ENCODE measurements around the gene PPL. TPM values are rescaled to one million over a fixed set of nuclear protein-coding genes. Genes with fewer than 3 reads are reported as not detected.

Gene PPL
- total and polyA plus RNA-seq, 2 of the 8 experiments (the other 6 are each of a cell fraction or from before 2014, with no cell fraction given) = 11.3 to 29.5 TPM

DNA sequence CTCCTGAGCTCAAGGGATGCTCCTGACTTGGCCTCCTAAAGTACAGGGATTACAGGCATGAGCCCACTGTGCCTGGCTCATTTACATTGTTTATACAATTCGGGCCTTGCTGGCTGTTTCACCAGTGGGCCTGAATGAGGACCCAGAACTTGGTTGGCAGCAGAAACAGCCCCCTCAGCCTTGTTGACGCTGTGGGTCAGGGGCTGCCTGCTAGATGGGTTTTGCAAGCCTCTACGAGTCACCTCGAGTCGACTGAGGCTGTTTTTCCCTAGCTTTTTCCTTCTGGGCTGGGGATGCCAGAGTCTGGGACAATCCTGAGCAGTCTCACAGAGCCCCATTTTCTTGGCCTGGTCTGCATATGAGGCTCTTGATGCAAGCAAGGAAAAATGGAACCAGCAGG, 16.1 kb downstream of the PPL start:
- no peak overlapping the region for H2BK12ac ChIP-seq (ENCODE audit: low read depth, low read length)
- H2AFZ ChIP-seq (ENCODE audit: low read length) = no peak overlapping the region
- no peak overlapping the region for H3K18ac ChIP-seq (ENCODE audit: extremely low read depth, low read length)
- no peak overlapping the region for H2AK5ac ChIP-seq (ENCODE audit: low read depth, low read length)
- H2BK20ac ChIP-seq (ENCODE audit: low read length) = no peak overlapping the region
- H3K79me1 ChIP-seq (ENCODE audit: low read depth, low read length) = peaks cover 7% of the 10 kb centered on the region
- no peak overlapping the region for H3K56ac ChIP-seq (replicated peaks; ENCODE audit: insufficient read length, low read depth, low read length)
- 86% methylated on average over 5 of the region's 5 CpGs; no CpG with 5 or more reads in 1 of the 2 experiments for WGBS, 2 experiments (ENCODE audit: extremely low coverage in 1 of 2, insufficient coverage in 1 of 2, insufficient read length in 1 of 2, insufficient replicate concordance in 2 of 2, low coverage in 1 of 2, low lambda C conversion rate in 2 of 2, missing lambda C conversion rate in 1 of 2)
- peaks cover 0 to 3% of the 10 kb centered on the region in 2 experiments; a peak in 1 of 4 replicates for H3K79me2 ChIP-seq (ENCODE audit: control insufficient read depth in 1 of 2, insufficient read depth in 2 of 2, low read length in 2 of 2)
- H4K8ac ChIP-seq (ENCODE audit: extremely low read depth, insufficient read depth, low read length) = peak overlapping the region; percentile 35; the same call in 1 of the 2 replicates
- H3K27ac ChIP-seq (ENCODE audit: low read depth, low read length) = no peak overlapping the region
- no peak overlapping the region for H2BK120ac ChIP-seq (replicated peaks; ENCODE audit: low read depth, low read length)
- H3K27me3 ChIP-seq (replicated peaks in 1 of 4; ENCODE audit: control insufficient read depth in 3 of 4, extremely low read depth in 1 of 4, insufficient read depth in 3 of 4, low read length in 3 of 4) = no peaks in the 10 kb centered on the region; a peak in 1 of 7 replicates
- peaks cover 0 to 15% (median 7%) of the 10 kb centered on the region in 4 experiments; a peak in 5 of 7 replicates for H3K4me1 ChIP-seq (replicated peaks in 1 of 4; ENCODE audit: control insufficient read depth in 3 of 4, insufficient read depth in 4 of 4, low read length in 3 of 4)
- H4K20me1 ChIP-seq (replicated peaks in 1 of 2; ENCODE audit: control insufficient read depth in 1 of 2, insufficient read depth in 2 of 2, low read length in 2 of 2) = peaks cover 0 to 5% of the 10 kb centered on the region in 2 experiments
- no peak overlapping the region for H3K14ac ChIP-seq (ENCODE audit: insufficient read length)
- H3K4me3 ChIP-seq (ENCODE audit: extremely low read depth in 1 of 4, insufficient read depth in 2 of 4, low read depth in 3 of 4, low read length in 4 of 4) = no peak overlapping the region
- FAIRE-seq (no peak), DNase-seq (ENCODE audit: low read depth in 1 of 2, low spot score in 2 of 2) (no peak)
- no peak overlapping the region for H4K91ac ChIP-seq (replicated peaks; ENCODE audit: insufficient read length, low read length)
- no peak overlapping the region for H4K5ac ChIP-seq (ENCODE audit: insufficient read length, low read depth, low read length)
- H3K36me3 ChIP-seq (ENCODE audit: control insufficient read depth in 2 of 4, insufficient read depth in 4 of 4, low read length in 3 of 4) = no peaks in the 10 kb centered on the region
- TF ChIP-seq MAFK (IDR thresholded peaks at IDR 0.05; ENCODE audit: low read depth, low read length) = no peak
- TF ChIP-seq CBX5 (IDR thresholded peaks at IDR 0.05; ENCODE audit: low read depth, low read length) = no peak
- TF ChIP-seq BCL11A (IDR thresholded peaks at IDR 0.05; ENCODE audit: low read depth in 2 of 2, low read length in 2 of 2) = no peak
- TF ChIP-seq GTF2F1 (IDR thresholded peaks at IDR 0.05; ENCODE audit: borderline replicate concordance, low read depth, low read length) = no peak
- no peak for TF ChIP-seq POU5F1 (IDR thresholded peaks at IDR 0.05; ENCODE audit: low read depth, low read length)
- H3K9me3 ChIP-seq (ENCODE audit: insufficient read depth in 2 of 2, low read depth in 1 of 2, low read length in 1 of 2) = no peaks in the 10 kb centered on the region
- no peak overlapping the region for H3K23ac ChIP-seq (ENCODE audit: insufficient read length)
- H2BK5ac ChIP-seq (ENCODE audit: low read depth, low read length) = no peak overlapping the region
- H3K9ac ChIP-seq (replicated peaks in 1 of 4; ENCODE audit: extremely low read depth in 1 of 4, low read depth in 3 of 4, low read length in 3 of 4) = no peak overlapping the region
- H2BK15ac ChIP-seq (ENCODE audit: low read length) = no peak overlapping the region
- CTCF ChIA-PET (ENCODE audit: partially characterized antibody) = interaction anchor here (0.8 kb wide), 1 partner anchor 16 kb away, joined by 4 read pairs; the partner anchor contains the start of gene PPL
- POLR2A ChIA-PET (ENCODE audit: partially characterized antibody) = interaction anchor here (1.2 to 3.7 kb wide), 5 partner anchors 9 to 23 kb away, joined by 3 to 16 read pairs (median 3); no protein-coding TSS in a partner anchor
- H3K23me2 ChIP-seq (ENCODE audit: low read depth, low read length) = no peaks in the 10 kb centered on the region
- H3K4me2 ChIP-seq (ENCODE audit: insufficient read depth in 1 of 2, low read depth in 2 of 2, low read length in 2 of 2) = no peak overlapping the region
- H3K4ac ChIP-seq (replicated peaks; ENCODE audit: insufficient read length, low read depth, low read length) = no peak overlapping the region

Measured in H1 (cell line).